Fibroblast of the conjunctiva (primary cell): ENCODE measurements around the gene NPRL2.

ENCODE experiments used
- DNase-seq: peaks from one replicate; pipeline ENCODE4 v3.0.0-alpha.2; 2010; ENCODE audit warnings: low read depth

Gene NPRL2

GRCh38 chr3:50350527-50351322 lies at the start of gene NPRL2, which contains the start of gene CYB561D2:
TSS of gene NPRL2 (minus strand) at chr3:50350775. CDS start at chr3:50350652, 123 bp downstream.
TSS of gene CYB561D2 (plus strand) at chr3:50350862. CDS start at chr3:50351434, 572 bp downstream.
- DNase-seq, result peak; percentile 77

GRCh38 chr3:50396502-50396901 lies 45.9 kb upstream of the NPRL2 start:
- DNase-seq, result no peak

GRCh38 chr3:50395070-50395860 lies 44.7 kb upstream of the NPRL2 start:
- no peak for DNase-seq

- no peak for DNase-seq
Measured at GRCh38 chr3:50393061-50393460, 42.5 kb upstream of the NPRL2 start.

- no peak for DNase-seq
Measured at GRCh38 chr3:50392101-50392715, 41.6 kb upstream of the NPRL2 start.

GRCh38 chr3:50390508-50391224 lies 40.1 kb upstream of the NPRL2 start:
- DNase-seq, result no peak

GRCh38 chr3:50389414-50389767 lies 38.8 kb upstream of the NPRL2 start:
- no peak for DNase-seq

GRCh38 chr3:50388720-50389413 lies 38.3 kb upstream of the NPRL2 start:
- DNase-seq, result no peak

- no peak for DNase-seq
Measured at GRCh38 chr3:50388016-50388719, 37.6 kb upstream of the NPRL2 start.

GRCh38 chr3:50385754-50386153 lies 35.2 kb upstream of the NPRL2 start:
- no peak for DNase-seq

- DNase-seq, result no peak
Measured at GRCh38 chr3:50383750-50384149, 33.2 kb upstream of the NPRL2 start.

GRCh38 chr3:50382722-50383121 lies 32.1 kb upstream of the NPRL2 start:
- no peak for DNase-seq

GRCh38 chr3:50381383-50381782 lies 30.8 kb upstream of the NPRL2 start:
- no peak for DNase-seq

- DNase-seq, result no peak
Measured at GRCh38 chr3:50380405-50381085, 30.0 kb upstream of the NPRL2 start.

GRCh38 chr3:50378757-50379156 lies 28.2 kb upstream of the NPRL2 start:
- DNase-seq, result no peak

- no peak for DNase-seq
Measured at GRCh38 chr3:50378024-50378423, 27.4 kb upstream of the NPRL2 start.

GRCh38 chr3:50375258-50375931 lies 24.8 kb upstream of the NPRL2 start:
- DNase-seq, result no peak

- DNase-seq, result no peak
Measured at GRCh38 chr3:50374363-50375257, 24.0 kb upstream of the NPRL2 start.
